ENCODE data around the gene MSI1.

DNA sequence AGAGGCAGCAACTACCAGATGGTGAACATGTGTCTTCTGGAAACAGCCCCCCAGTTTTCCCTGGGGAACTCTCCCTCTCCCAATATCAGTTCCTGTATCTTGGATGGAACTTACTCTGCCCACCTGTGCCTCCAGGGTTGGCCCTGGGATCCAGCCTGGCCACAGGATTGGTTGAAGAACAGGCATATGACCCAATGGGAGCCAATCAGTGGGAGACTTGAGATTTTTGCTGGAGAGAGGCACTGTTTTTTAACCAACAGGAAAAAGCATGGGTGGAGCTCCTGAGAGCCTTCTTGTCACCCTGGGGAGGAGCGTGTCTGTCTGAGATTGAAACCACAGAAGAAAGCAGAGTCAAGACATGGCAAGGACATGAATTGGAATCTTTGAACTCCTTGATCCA is 35.3 kb upstream of the MSI1 start:
- TF ChIP-seq, protein P1, sequence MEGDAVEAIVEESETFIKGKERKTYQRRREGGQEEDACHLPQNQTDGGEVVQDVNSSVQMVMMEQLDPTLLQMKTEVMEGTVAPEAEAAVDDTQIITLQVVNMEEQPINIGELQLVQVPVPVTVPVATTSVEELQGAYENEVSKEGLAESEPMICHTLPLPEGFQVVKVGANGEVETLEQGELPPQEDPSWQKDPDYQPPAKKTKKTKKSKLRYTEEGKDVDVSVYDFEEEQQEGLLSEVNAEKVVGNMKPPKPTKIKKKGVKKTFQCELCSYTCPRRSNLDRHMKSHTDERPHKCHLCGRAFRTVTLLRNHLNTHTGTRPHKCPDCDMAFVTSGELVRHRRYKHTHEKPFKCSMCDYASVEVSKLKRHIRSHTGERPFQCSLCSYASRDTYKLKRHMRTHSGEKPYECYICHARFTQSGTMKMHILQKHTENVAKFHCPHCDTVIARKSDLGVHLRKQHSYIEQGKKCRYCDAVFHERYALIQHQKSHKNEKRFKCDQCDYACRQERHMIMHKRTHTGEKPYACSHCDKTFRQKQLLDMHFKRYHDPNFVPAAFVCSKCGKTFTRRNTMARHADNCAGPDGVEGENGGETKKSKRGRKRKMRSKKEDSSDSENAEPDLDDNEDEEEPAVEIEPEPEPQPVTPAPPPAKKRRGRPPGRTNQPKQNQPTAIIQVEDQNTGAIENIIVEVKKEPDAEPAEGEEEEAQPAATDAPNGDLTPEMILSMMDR (IDR thresholded peaks at IDR 0.05), result no peak
- no peak for TF ChIP-seq POLR2A (IDR thresholded peaks at IDR 0.05)
- TF ChIP-seq EP300 (IDR thresholded peaks at IDR 0.05), result no peak
- TF ChIP-seq POLR2AphosphoS5 (IDR thresholded peaks at IDR 0.05), result no peak
